ENCODE data around the gene NTM.

- TF ChIP-seq CTCF (IDR thresholded peaks at IDR 0.05) (no peak), POLR2A (IDR thresholded peaks at IDR 0.05) (no peak)
These were observed 536.5 kb downstream of the NTM start for GRCh38 chr11:131906963-131907362.

Measured in esophagus squamous epithelium (tissue), 4 donors.